WTC11 (cell line): ENCODE results near the gene ANO2. TPM values are rescaled to one million over a fixed set of nuclear protein-coding genes. Genes with fewer than 3 reads are reported as not detected.
A peak's percentile ranks its signal among the peaks of the same experiment; 100 is the strongest.

Source experiments
- ATAC-seq: fragments of 200-7000 bp; cut with Tn5 transposase; 2 replicates; pipeline ENCODE4 v1.10.0; 2021; ENCODE audit warnings: mild to moderate bottlenecking, moderate library complexity
- Bru-seq: library from RNA; stranded (reverse); fragments of 400-500 nt; gene quantifications from one replicate; lab custom pipeline; 2021; lab: Mats Ljungman, UMichigan
- CTCF ChIA-PET: fragments of 300-600 bp; sonication (Branson Sonifier 250); formaldehyde crosslinking; loops from one replicate; lab custom pipeline; 2021; ENCODE audit warnings: antibody characterized with exemption; lab: Charles Lee
- POLR2A ChIA-PET: fragments of 350-600 bp; sonication (Branson Sonifier 250); formaldehyde crosslinking; loops from one replicate; lab custom pipeline; 2021; ENCODE audit warnings: antibody characterized with exemption; lab: Charles Lee
- DNase-seq: peaks from one replicate; pipeline ENCODE4 v3.0.0; 2021; ENCODE audit warnings: low spot score
- H3K27ac Mint-ChIP-seq: 2 replicates; pipeline ENCODE4 v1.8.0; 2021; ENCODE audit warnings: mixed read lengths
- H3K27me3 Mint-ChIP-seq: 2 replicates; pipeline ENCODE4 v1.8.0; 2021; ENCODE audit warnings: low read depth, mild to moderate bottlenecking, moderate library complexity, mixed read lengths
- H3K36me3 Mint-ChIP-seq: 2 replicates; pipeline ENCODE4 v1.8.0; 2021; ENCODE audit warnings: mixed read lengths
- H3K4me1 Mint-ChIP-seq: 2 replicates; pipeline ENCODE4 v1.8.0; 2022; ENCODE audit warnings: mixed read lengths
- H3K4me3 Mint-ChIP-seq: 2 replicates; pipeline ENCODE4 v1.8.0; 2021; ENCODE audit warnings: mild to moderate bottlenecking, moderate library complexity, mixed read lengths
- H3K9me3 Mint-ChIP-seq: 2 replicates; pipeline ENCODE4 v1.8.0; 2021; ENCODE audit warnings: mixed read lengths
- ATF3 ChIP-seq: sonication (generic); formaldehyde crosslinking; conservative IDR thresholded peaks from 2 replicates; pipeline ENCODE4 v1.8.1; 2022; ENCODE audit warnings: mild to moderate bottlenecking, missing genetic modification reagents
- CREM ChIP-seq: sonication (generic); formaldehyde crosslinking; IDR thresholded peaks from 2 replicates; pipeline ENCODE4 v1.8.1; 2022; ENCODE audit warnings: mild to moderate bottlenecking, missing genetic modification reagents, moderate library complexity
- GABPB1 ChIP-seq: sonication (generic); formaldehyde crosslinking; IDR thresholded peaks from 2 replicates; pipeline ENCODE4 v1.8.1; 2023; ENCODE audit warnings: mild to moderate bottlenecking, missing genetic modification reagents
- MYBL2 ChIP-seq: sonication (generic); formaldehyde crosslinking; IDR thresholded peaks from 2 replicates; pipeline ENCODE4 v1.8.1; 2023; ENCODE audit warnings: mild to moderate bottlenecking, moderate library complexity, missing genetic modification reagents
- NFATC4 ChIP-seq: fragments of 250-450 bp; sonication (Bioruptor Pico); IDR thresholded peaks from 2 replicates; pipeline ENCODE4 v1.9.0; 2021; ENCODE audit warnings: mild to moderate bottlenecking
- RORB ChIP-seq: fragments of 250-450 bp; sonication (Bioruptor Pico); IDR thresholded peaks from 2 replicates; pipeline ENCODE4 v1.9.0; 2021; ENCODE audit warnings: mild to moderate bottlenecking
- SMAD3 ChIP-seq: sonication (generic); formaldehyde crosslinking; IDR thresholded peaks from 2 replicates; pipeline ENCODE4 v1.8.0; 2022; ENCODE audit warnings: missing genetic modification reagents, mild to moderate bottlenecking, borderline replicate concordance
- STAT6 ChIP-seq: sonication (generic); formaldehyde crosslinking; conservative IDR thresholded peaks from 2 replicates; pipeline ENCODE4 v1.8.1; 2023; ENCODE audit warnings: mild to moderate bottlenecking, low read depth, missing genetic modification reagents, moderate library complexity
- TP53 ChIP-seq: sonication (generic); formaldehyde crosslinking; IDR thresholded peaks from 2 replicates; pipeline ENCODE4 v1.8.1; 2023; ENCODE audit warnings: mild to moderate bottlenecking, missing genetic modification reagents
- ZNF281 ChIP-seq: sonication (generic); formaldehyde crosslinking; IDR thresholded peaks from 2 replicates; pipeline ENCODE4 v1.8.0; 2023; ENCODE audit warnings: mild to moderate bottlenecking, missing genetic modification reagents
- ZNF416 ChIP-seq: fragments of 250-450 bp; sonication (Bioruptor Pico); IDR thresholded peaks from 2 replicates; pipeline ENCODE4 v1.9.0; 2021; ENCODE audit warnings: mild to moderate bottlenecking, inconsistent platforms
- ZNF423 ChIP-seq: fragments of 250-450 bp; sonication (Bioruptor Pico); IDR thresholded peaks from 2 replicates; pipeline ENCODE4 v2.1.2; 2022; ENCODE audit warnings: mild to moderate bottlenecking, moderate library complexity
- ZSCAN18 ChIP-seq: fragments of 250-450 bp; sonication (Bioruptor Pico); IDR thresholded peaks from 2 replicates; pipeline ENCODE4 v2.1.2; 2022; ENCODE audit warnings: mild to moderate bottlenecking, moderate library complexity
- long read RNA-seq, 3 experiments: library from RNA in 1 of 3; library from capped mRNA in 1 of 3; library from polyadenylated mRNA in 1 of 3; unstranded in 2 of 3; stranded (forward) in 1 of 3; transcript quantifications; one replicate each; pipeline ENCODE4 v2.0.0, GENCODE V29; 2021
- total RNA-seq: library from RNA; stranded (reverse); gene quantifications from 3 replicates; pipeline ENCODE4 v1.2.3, GENCODE V29; 2021
- TF ChIP-seq, protein P1 (sequence below): sonication (generic); formaldehyde crosslinking; IDR thresholded peaks from 2 replicates; pipeline ENCODE4 v1.8.1; 2022; ENCODE audit warnings: mild to moderate bottlenecking, moderate library complexity, missing genetic modification reagents
- TF ChIP-seq, protein P2 (sequence below): fragments of 250-450 bp; sonication (Bioruptor Pico); IDR thresholded peaks from 2 replicates; pipeline ENCODE4 v1.9.0; 2021; ENCODE audit warnings: mild to moderate bottlenecking
- TF ChIP-seq, protein P3 (sequence below): fragments of 250-450 bp; sonication (Bioruptor Pico); IDR thresholded peaks from 2 replicates; pipeline ENCODE4 v1.9.0; 2021; ENCODE audit warnings: mild to moderate bottlenecking
- TF ChIP-seq, protein P4 (sequence below): sonication (generic); formaldehyde crosslinking; IDR thresholded peaks from 2 replicates; pipeline ENCODE4 v1.8.0; 2022; ENCODE audit warnings: mild to moderate bottlenecking, missing genetic modification reagents
- TF ChIP-seq, protein P5 (sequence below): fragments of 250-450 bp; sonication (Bioruptor Pico); IDR thresholded peaks from 2 replicates; pipeline ENCODE4 v1.9.0; 2021; ENCODE audit warnings: moderate library complexity, mild to moderate bottlenecking, inconsistent platforms, borderline replicate concordance
- TF ChIP-seq, protein P6 (sequence below): sonication (generic); formaldehyde crosslinking; IDR thresholded peaks from 2 replicates; pipeline ENCODE4 v1.8.0; 2022; ENCODE audit warnings: mild to moderate bottlenecking, missing genetic modification reagents
- TF ChIP-seq, protein P7 (sequence below): sonication (generic); formaldehyde crosslinking; IDR thresholded peaks from 2 replicates; pipeline ENCODE4 v1.8.1; 2023; ENCODE audit warnings: mild to moderate bottlenecking, missing genetic modification reagents, moderate library complexity

Gene ANO2
- total RNA-seq (2.8 to 4.0 TPM (median 3.1 TPM) in 3 replicates), Bru-seq, nascent RNA (percentile 38 among the genes with signal in this experiment)
- long read RNA-seq, experiment 1, partial matches to known transcripts, result 2 of 10 reads
- long read RNA-seq, experiment 1, other reads (novel, unspliced or antisense), result 8 of 10 reads
- long read RNA-seq, experiment 2, result 0 reads
- long read RNA-seq, experiment 3, partial matches to known transcripts, result 0 of 1 reads
- long read RNA-seq, experiment 3, other reads (novel, unspliced or antisense), result 1 of 1 reads

DNA sequence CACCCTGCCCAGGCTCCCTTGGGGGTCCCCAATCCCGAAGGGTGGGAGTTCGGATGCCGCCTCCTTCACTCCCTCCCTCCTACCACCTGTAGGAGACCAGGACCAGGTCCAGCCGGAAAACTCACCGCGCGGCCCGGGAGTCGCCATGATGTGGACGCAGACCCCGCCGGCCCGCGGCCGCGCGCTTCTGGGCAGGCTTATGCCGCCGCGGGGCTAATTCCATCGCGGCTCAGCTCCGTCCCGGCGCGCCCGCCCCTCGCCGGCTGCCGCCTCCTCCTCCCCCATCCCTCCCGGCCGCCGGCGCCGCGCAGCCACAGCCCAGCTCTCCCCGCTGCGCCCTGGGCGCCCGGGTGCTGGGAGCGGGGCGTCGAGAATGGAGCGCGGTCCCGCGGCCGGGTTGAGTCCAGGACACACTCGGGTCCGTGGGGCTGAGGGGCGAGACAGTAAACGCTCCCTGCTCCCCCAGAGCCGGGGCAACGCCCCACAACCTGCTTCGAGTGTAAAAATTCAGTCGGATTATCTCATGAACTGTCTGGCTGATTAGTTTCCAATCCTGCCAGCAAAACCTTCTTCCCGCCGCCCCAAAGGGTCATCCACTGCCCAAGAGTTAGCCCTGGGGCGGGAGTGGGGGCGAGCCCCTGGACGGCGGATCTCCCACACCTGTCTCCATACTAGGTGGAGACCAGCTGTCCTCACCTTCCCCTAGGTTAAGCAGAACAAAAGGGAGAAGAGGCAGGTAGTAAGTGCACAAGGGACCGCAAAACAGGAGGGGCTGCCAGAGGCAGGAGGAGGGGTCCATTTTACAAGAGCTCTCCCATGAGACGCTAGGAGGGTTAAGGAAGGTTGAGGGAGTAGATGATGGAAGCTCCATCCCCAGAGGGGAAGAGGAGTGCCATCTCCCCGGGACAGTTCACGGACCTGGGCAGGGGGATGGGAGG, at the start of gene ANO2:
Gene ANO2 (minus strand): TSS at position 189 of the 938 bp plus-strand sequence. CDS start 42 bp downstream, at position 147.
- peak within 1 kb of the TSS; percentile 78 for H3K27ac Mint-ChIP-seq
- CTCF ChIA-PET, result interaction anchor here (1.2 to 2.7 kb wide), 5 partner anchors 20 to 200 kb away, joined by 3 to 22 read pairs (median 10); no protein-coding TSS in a partner anchor
- TF ChIP-seq TP53 (no peak), ZNF423 (CRISPR knock-in tag) (no peak), MYBL2 (CRISPR knock-in tag) (no peak), CREM (CRISPR knock-in tag) (0 out of 2 replicates have a peak, but pooled peaks have one; percentile 29), ZNF416 (CRISPR knock-in tag) (0 out of 2 replicates have a peak, but pooled peaks have one; percentile 66), ATF3 (no peak), RORB (CRISPR knock-in tag) (no peak), SMAD3 (CRISPR knock-in tag) (no peak), NFATC4 (CRISPR knock-in tag) (no peak), ZNF281 (0 out of 2 replicates have a peak, but pooled peaks have one; percentile 33), STAT6 (no peak), GABPB1 (no peak), ZSCAN18 (CRISPR knock-in tag) (no peak)
- TF ChIP-seq, protein P1, sequence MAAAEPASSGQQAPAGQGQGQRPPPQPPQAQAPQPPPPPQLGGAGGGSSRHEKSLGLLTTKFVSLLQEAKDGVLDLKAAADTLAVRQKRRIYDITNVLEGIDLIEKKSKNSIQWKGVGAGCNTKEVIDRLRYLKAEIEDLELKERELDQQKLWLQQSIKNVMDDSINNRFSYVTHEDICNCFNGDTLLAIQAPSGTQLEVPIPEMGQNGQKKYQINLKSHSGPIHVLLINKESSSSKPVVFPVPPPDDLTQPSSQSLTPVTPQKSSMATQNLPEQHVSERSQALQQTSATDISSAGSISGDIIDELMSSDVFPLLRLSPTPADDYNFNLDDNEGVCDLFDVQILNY (CRISPR knock-in tag), result peak; percentile 78; the same call in 1 of the 2 replicates
- TF ChIP-seq, protein P2, sequence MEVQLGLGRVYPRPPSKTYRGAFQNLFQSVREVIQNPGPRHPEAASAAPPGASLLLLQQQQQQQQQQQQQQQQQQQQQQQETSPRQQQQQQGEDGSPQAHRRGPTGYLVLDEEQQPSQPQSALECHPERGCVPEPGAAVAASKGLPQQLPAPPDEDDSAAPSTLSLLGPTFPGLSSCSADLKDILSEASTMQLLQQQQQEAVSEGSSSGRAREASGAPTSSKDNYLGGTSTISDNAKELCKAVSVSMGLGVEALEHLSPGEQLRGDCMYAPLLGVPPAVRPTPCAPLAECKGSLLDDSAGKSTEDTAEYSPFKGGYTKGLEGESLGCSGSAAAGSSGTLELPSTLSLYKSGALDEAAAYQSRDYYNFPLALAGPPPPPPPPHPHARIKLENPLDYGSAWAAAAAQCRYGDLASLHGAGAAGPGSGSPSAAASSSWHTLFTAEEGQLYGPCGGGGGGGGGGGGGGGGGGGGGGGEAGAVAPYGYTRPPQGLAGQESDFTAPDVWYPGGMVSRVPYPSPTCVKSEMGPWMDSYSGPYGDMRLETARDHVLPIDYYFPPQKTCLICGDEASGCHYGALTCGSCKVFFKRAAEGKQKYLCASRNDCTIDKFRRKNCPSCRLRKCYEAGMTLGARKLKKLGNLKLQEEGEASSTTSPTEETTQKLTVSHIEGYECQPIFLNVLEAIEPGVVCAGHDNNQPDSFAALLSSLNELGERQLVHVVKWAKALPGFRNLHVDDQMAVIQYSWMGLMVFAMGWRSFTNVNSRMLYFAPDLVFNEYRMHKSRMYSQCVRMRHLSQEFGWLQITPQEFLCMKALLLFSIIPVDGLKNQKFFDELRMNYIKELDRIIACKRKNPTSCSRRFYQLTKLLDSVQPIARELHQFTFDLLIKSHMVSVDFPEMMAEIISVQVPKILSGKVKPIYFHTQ (CRISPR knock-in tag), result no peak
- TF ChIP-seq, protein P3, sequence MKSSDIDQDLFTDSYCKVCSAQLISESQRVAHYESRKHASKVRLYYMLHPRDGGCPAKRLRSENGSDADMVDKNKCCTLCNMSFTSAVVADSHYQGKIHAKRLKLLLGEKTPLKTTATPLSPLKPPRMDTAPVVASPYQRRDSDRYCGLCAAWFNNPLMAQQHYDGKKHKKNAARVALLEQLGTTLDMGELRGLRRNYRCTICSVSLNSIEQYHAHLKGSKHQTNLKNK (CRISPR knock-in tag), result no peak
- TF ChIP-seq, protein P4, sequence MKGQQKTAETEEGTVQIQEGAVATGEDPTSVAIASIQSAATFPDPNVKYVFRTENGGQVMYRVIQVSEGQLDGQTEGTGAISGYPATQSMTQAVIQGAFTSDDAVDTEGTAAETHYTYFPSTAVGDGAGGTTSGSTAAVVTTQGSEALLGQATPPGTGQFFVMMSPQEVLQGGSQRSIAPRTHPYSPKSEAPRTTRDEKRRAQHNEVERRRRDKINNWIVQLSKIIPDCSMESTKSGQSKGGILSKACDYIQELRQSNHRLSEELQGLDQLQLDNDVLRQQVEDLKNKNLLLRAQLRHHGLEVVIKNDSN (CRISPR knock-in tag), result no peak
- TF ChIP-seq, protein P5, sequence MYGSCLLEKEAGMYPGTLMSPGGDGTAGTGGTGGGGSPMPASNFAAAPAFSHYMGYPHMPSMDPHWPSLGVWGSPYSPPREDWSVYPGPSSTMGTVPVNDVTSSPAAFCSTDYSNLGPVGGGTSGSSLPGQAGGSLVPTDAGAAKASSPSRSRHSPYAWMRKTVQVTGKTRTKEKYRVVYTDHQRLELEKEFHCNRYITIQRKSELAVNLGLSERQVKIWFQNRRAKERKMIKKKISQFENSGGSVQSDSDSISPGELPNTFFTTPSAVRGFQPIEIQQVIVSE (CRISPR knock-in tag), result no peak
- TF ChIP-seq, protein P6, sequence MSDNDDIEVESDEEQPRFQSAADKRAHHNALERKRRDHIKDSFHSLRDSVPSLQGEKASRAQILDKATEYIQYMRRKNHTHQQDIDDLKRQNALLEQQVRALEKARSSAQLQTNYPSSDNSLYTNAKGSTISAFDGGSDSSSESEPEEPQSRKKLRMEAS (CRISPR knock-in tag), result 0 out of 2 replicates have a peak, but pooled peaks have one; percentile 12
- TF ChIP-seq, protein P7, sequence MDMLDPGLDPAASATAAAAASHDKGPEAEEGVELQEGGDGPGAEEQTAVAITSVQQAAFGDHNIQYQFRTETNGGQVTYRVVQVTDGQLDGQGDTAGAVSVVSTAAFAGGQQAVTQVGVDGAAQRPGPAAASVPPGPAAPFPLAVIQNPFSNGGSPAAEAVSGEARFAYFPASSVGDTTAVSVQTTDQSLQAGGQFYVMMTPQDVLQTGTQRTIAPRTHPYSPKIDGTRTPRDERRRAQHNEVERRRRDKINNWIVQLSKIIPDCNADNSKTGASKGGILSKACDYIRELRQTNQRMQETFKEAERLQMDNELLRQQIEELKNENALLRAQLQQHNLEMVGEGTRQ, result no peak

More for the DNA sequence above, at the start of gene ANO2:
- Mint-ChIP-seq H3K4me3 (peak within 1 kb of the TSS; percentile 92), H3K36me3 (no peaks in the 10 kb centered on the region; the same call in 1 of the 2 replicates), H3K4me1 (peaks cover 27% of the 10 kb centered on the region), H3K9me3 (peaks cover 5% of the 10 kb centered on the region), H3K27me3 (peaks cover 52% of the 10 kb centered on the region)
- POLR2A ChIA-PET, result no interaction called here
- ATAC-seq (peak; percentile 87), DNase-seq (peak; percentile 75)
